ENCODE measurements around the gene PKIG.

Gene PKIG

GRCh38 chr20:44574372-44574771 is 8.0 kb upstream of the PKIG start:
- TF ChIP-seq CTCF (IDR thresholded peaks at IDR 0.05; ENCODE audit: extremely low read depth, insufficient read depth, missing control alignments) = no peak
- in situ Hi-C loops (cut with MboI; ENCODE audit: low pct_unique_long_range_greater_than_20kb, low sequenced_read_pairs, unreplicated experiment) = no loop called here
- DNase-seq (ENCODE audit: low spot score) = no peak

GRCh38 chr20:44576297-44576696 is 6.1 kb upstream of the PKIG start:
- DNase-seq (ENCODE audit: low spot score) = peak; percentile 45
- peak; percentile 61 for TF ChIP-seq CTCF (IDR thresholded peaks at IDR 0.05; ENCODE audit: extremely low read depth, insufficient read depth, missing control alignments)
- in situ Hi-C loops (cut with MboI; ENCODE audit: low pct_unique_long_range_greater_than_20kb, low sequenced_read_pairs, unreplicated experiment) = no loop called here

- DNase-seq (ENCODE audit: low spot score) = no peak
- in situ Hi-C loops (cut with MboI; ENCODE audit: low pct_unique_long_range_greater_than_20kb, low sequenced_read_pairs, unreplicated experiment) = no loop called here
- TF ChIP-seq CTCF (IDR thresholded peaks at IDR 0.05; ENCODE audit: extremely low read depth, insufficient read depth, missing control alignments) = no peak
Measured at GRCh38 chr20:44579313-44580081, 2.9 kb upstream of the PKIG start.

- no peak for TF ChIP-seq CTCF (IDR thresholded peaks at IDR 0.05; ENCODE audit: extremely low read depth, insufficient read depth, missing control alignments)
- in situ Hi-C loops (cut with MboI; ENCODE audit: low pct_unique_long_range_greater_than_20kb, low sequenced_read_pairs, unreplicated experiment) = no loop called here
- DNase-seq (ENCODE audit: low spot score) = no peak
Measured at GRCh38 chr20:44580581-44581268, 1.7 kb upstream of the PKIG start.

- in situ Hi-C loops (cut with MboI; ENCODE audit: low pct_unique_long_range_greater_than_20kb, low sequenced_read_pairs, unreplicated experiment) = no loop called here
- DNase-seq (ENCODE audit: low spot score) = no peak
- no peak for TF ChIP-seq CTCF (IDR thresholded peaks at IDR 0.05; ENCODE audit: extremely low read depth, insufficient read depth, missing control alignments)
Measured at GRCh38 chr20:44581515-44581914, 864 bp upstream of the PKIG start.

GRCh38 chr20:44583157-44583556 is 778 bp downstream of the PKIG start:
- in situ Hi-C loops (cut with MboI; ENCODE audit: low pct_unique_long_range_greater_than_20kb, low sequenced_read_pairs, unreplicated experiment) = no loop called here
- DNase-seq (ENCODE audit: low spot score) = no peak
- TF ChIP-seq CTCF (IDR thresholded peaks at IDR 0.05; ENCODE audit: extremely low read depth, insufficient read depth, missing control alignments) = no peak
